HG03565 (cell line): ENCODE results near the gene MYOG.

Experiments
- ATAC-seq: cut with Tn5 transposase; IDR thresholded peaks from one replicate; pipeline ENCODE4 v1.9.1; 2021; ENCODE audit warnings: mild to moderate bottlenecking, moderate library complexity; ENCODE audit not compliant: unreplicated experiment

MYOG gene

DNA sequence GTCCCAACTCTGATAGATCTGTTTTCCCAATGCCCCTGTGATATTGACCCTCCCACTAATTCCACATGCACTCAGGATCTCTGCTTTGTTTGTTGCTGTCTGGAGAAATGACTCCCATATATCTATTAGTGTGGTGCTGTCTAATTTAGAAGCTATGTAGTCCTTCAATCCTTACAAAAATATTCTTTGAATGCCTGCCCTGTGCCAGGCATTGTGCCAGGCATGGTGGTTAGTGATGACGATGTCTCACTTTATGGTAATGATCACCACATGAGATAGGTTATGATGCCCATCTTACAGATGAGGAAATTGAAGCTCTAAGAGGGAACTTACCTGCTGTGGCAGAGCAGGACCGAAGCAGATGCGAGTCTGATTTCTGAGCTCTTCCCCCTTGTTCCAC is 12.9 kb downstream of the MYOG start:
- no peak for ATAC-seq

DNA sequence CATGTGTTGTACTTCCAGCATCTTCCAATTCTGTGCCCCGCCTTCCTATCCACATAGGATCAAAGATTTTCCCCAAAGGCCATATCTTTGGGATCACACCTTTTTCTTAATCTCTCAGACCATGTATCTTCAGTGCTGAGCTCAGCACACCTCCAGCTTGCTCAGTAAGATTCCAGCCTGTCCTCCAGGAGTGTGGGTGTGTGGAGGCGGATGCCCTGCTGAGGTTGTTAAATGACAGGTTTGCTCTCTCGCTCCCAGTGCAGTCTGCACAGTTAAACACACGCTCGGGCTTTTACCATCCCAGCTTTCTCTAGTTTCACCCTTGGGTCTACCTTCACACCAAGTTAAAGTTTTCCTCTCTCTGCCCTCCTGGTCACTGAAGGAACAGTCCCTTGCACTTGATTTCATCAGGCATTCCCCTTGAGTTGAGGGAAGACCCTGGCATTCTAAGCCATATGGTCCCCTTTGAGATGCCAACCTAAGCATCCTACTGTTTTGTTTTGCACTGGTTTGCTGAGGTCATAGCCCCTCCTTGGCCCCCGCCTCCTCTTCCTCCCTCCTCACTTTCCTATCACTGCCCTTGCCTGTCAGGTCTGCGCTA is 13.7 kb downstream of the MYOG start:
- ATAC-seq: no peak

- ATAC-seq: no peak
These were observed 16.6 kb downstream of the MYOG start for GRCh38 chr1:203069030-203069747.

DNA sequence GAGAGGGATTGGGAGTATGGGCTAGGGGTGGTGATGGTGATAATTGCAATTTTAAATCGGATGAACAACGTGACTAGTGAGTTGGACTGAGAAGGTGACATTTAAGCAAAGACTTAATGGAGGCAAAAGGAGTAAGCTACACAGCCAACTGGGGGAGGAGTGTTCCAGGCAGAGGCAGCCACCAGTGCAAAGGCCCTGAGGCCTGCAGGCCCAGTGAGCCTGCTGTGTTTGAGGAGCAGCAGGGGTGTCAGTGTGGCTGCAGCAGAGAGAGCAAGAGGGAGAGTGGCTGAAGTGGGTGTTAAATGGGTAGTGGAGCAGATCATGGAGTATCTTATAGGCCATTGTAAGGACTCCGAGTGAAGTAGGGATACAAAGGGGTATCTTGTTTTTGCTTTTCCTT is 18.8 kb downstream of the MYOG start:
- no peak for ATAC-seq

DNA sequence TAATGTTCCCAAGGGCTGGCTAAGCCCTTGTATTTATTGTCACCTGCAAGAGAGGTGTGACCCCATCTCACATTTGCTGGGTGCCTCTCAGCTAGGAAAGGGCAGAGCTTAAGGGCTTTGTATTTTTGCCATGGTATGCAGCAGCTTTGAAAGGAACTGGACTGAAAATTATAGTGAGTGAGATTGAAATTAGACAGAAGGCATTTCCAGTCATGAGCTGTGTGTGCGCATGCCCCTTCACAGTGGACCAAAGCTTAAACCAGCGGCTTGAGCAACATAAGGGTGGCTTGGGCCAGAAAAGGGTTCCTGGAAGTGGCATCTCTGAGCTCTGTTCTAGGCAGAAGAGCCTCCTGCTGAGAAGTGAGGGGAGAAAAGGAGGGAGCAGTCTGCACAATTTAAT is 19.8 kb downstream of the MYOG start:
- no peak for ATAC-seq

GRCh38 chr1:203065191-203065590 is 20.6 kb downstream of the MYOG start:
- ATAC-seq: no peak

- ATAC-seq: no peak
These were observed 22.5 kb downstream of the MYOG start for GRCh38 chr1:203063287-203063686.

DNA sequence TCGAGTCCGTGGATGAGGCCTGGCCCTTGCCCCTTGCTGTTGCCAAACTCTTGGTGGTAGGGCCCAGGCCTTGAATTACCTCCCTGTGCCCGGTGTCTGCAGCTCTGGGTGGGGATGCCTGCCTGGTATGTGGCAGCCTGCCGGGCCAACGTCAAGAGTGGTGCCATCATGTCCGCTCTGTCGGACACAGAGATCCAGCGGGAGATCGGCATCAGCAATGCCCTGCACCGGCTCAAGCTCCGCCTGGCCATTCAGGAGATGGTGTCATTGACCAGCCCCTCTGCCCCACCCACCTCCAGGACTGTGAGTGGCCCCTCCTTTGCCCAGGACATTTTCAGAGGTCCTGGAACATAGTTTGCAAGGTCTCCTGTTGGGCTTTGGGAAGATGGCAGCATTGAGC is 25.7 kb downstream of the MYOG start:
- ATAC-seq: no peak

DNA sequence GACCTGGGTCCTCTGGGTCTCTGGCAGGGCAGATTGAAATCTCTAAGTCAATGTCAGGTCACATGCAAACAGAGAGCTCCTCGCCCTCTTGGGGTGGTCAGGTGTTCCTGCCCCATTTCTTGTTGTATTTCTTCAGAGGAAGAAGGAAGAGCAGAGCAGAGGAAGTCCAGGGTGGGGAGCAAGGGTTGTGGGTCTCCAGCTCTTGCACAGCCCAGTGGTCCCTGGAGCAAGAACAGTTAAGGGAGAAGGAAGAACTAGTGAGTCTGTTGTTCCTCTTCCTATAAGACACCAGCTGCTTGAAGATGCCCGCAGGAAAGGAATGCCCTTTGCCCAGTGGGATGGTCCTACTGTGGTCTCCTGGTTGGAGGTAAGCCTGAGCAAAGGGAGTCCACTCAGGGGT is 26.3 kb downstream of the MYOG start:
- ATAC-seq: no peak

DNA sequence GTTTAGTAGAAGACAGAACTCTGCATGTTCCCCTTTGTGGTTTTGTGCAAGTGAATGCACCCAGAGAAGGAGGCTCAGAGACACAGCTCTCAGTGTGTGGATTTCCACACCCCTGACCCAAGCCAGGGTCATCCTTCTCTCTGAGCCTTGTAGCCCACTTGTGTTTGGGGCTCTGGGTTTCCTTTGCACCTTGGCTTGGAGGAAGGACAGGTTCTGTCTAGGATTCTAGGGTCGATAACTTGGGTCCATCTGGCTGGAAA is 27.2 kb downstream of the MYOG start:
- ATAC-seq: no peak

DNA sequence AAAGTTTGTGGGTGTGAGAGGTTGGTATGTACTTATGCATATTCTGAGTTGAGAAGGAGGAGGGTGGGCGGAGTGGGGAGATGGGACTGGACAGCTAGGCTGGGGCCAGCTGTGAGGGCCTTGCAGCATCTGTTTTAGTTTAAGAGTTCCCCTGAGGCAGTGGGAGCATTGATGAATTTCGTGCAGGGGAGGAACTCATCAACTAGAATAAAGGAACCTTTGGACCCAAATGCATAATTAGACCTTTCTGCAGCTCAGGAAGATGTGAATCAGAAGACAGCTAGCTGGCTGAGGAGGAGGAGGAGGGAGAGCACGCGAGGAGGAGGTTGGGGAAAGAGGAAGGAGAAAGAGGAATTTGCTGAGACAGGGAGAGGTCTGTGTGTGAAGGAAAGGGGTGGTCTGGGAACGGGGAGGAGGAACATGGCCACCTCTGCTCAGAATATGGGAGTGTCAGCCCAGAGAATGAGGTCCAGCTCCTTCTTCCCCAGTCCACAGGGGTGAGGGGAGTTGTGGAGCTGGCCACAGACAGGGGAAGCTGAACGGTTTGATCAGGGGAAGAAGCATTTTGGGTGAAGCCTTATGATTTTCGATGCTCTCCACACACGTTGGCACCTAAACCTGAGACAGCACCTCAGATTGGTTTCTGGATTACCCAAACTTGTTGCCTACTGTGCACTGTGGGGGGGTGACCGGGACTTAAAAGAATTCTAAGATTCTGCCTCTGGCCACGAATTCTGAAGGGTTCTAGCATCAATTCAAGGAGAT is 27.7 kb downstream of the MYOG start:
- no peak for ATAC-seq

DNA sequence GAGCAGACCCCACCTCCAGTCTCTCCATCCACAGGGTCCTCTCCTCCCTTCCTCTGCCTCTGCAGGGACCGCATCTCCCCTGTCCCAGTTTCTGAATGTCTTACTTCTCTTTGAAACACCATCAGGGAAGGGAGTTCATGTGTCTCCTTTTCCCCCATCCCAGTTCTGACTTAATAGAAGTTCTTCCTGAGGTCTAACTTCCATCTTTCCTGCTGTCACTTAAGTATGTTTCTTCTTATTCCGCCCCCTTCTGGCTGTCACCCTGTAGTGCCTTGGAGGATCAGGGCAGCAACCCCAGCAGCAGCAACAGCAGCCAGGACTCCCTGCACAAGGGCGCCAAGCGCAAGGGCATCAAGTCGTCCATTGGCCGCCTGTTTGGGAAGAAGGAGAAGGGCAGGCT is 29.3 kb downstream of the MYOG start:
- ATAC-seq: no peak

- no peak for ATAC-seq
These were observed 29.8 kb downstream of the MYOG start for GRCh38 chr1:203056012-203056411.

DNA sequence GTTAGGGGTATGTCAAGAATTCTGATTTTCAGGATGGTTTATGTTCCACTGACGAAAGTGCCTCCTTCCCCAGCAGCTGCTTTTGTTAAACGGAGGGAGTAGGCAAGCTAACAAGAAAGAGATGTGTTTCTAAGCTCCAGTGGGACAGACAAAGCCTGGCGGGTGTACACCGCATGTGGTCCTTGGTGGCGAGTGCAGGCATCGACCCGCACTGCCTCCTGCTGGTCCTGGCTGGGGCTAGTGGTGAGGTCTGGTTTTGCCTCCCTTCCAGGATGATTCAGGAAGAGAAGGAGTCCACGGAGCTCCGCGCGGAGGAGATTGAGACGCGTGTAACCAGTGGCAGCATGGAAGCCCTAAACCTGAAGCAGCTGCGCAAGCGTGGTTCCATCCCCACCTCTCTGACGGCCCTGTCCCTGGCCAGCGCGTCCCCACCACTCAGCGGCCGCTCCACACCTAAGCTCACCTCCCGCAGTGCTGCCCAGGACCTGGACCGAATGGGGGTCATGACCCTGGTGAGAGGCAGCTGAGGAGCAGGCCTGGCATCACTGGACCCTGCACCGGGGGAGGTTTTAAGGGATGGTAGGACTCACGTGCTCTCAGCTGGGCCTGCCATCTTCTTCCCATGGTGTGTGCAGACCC is 30.5 kb downstream of the MYOG start:
- ATAC-seq: no peak

DNA sequence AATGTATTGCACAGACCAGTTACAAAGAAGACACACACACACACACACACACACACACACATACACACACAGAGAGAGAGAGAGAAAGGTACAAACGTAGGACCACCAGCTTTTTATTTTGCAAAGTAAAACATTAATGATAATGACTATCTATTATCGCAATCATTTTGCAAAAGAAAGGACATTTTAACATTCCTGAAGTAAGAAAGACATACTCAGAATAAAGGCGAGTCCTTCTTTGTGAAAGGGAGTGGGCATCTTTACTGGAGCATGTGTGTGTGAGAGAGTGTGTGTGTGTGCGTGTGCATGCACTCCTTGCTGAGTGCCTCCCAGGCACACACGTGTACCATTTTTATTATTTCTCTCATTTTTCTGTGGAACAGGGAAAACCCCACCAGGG is 31.2 kb downstream of the MYOG start:
- ATAC-seq: no peak

GRCh38 chr1:203054184-203054583 is 31.6 kb downstream of the MYOG start:
- ATAC-seq: no peak

DNA sequence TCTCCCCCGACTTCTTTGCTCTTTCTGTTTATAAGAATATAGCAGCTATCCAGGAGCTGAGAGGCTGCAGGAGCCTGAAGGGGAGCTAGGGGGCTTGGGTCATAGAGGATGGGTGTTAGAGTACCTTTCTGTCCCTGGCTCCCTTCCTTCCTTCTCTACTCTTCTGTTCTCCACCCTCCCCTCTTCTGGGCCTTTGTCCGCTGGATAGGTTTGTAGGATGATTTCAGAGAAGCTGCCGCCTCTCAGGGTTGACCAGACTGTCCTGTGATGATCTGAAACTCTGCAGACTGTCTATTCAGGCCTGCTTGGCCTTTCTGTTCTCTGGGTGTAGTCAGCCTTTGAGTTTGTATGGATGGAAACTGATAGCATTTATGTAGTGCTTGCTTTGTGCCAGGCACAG is 33.2 kb downstream of the MYOG start:
- no peak for ATAC-seq

DNA sequence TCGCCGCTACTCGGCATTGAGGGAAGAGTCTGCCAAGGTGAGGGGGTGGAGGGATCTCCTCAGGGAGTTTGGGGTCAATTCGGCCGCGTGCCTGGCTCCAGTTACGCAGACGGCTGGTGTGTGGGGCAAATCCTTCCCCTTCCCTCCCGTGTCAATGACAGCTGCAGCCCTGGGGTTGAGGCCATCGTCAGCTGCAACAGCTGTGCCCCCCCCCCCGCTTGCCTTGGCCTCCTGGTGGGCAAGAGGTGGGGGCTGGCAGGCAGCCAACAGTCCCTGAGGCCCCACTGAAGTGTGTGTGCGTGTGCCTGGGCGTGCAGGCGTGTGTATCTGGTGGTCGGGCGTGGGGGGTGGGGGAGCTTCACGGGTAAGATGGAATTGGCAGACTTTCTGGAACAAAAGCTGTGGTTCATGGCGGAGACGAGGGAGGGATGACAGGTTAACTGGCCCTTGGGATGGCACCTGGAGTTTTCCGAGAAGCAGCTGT is 33.9 kb downstream of the MYOG start:
- ATAC-seq: no peak

- ATAC-seq: no peak
These were observed 35.0 kb downstream of the MYOG start for GRCh38 chr1:203050826-203051225.

DNA sequence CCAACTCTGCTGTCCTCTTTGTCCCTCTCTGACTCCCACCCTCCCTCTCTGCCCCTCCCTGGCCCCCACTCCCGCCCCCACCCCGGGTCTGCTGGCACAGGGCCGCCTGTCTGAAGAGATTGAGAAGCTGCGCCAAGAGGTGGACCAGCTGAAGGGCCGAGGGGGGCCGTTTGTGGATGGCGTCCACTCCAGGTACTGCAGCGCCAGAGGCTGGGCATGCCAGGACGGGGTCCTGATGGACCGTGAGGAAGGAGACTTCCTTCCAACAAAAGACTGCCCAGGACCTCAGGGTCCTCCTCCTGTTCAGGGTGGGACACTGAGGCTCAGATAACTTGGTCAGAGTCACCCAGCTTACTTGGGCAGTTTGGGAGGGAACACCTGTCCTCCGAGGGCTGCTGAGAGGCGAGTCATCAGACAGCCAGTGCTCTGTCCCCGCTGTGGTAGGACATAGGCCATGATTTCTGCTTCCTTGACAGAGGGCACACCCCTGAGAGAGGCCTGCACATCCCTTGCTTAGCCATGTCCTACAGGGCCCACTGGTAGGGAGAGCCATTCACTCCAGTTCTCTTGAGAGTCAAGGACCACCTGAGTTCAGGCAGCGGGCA is 36.1 kb downstream of the MYOG start:
- ATAC-seq: no peak

DNA sequence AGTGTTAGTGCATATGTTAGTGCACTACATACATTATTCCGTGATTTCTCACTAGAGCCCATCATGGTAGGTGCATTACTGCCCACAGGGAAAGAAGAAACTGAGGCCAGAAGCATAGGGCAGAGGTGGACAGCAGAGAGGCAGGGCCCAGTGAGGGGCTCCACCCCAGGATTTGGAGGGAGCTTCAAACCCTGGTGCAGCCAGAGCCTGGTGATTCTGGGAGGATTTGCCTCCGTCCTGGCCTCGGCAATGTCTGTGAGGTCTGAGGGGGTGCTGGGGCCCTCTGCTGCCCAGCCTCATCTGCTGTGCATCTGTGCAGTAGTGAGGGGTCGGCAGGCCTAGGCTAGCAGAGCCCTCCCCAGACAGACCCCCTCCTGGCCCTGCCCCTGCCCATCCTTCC is 36.7 kb downstream of the MYOG start:
- no peak for ATAC-seq
